Activated T-helper 1 cell treated with anti-CD3 and anti-CD28 coated beads, Interleukin-2, amount 50 U/mL, for 16 hours (primary cell): ENCODE data around the gene MED13L.
"Not testable (repeated sequence)": the region's sequence is repeated elsewhere in the genome, so short reads cannot be mapped to it uniquely, and the experiment has no call there.

Source experiments
- DNase-seq, 2 donors: peaks; one replicate each; pipeline ENCODE4 v3.0.0-alpha.2; 2020; ENCODE audit warnings: low read depth in 1 of 2, low spot score in 1 of 2

MED13L gene

DNA sequence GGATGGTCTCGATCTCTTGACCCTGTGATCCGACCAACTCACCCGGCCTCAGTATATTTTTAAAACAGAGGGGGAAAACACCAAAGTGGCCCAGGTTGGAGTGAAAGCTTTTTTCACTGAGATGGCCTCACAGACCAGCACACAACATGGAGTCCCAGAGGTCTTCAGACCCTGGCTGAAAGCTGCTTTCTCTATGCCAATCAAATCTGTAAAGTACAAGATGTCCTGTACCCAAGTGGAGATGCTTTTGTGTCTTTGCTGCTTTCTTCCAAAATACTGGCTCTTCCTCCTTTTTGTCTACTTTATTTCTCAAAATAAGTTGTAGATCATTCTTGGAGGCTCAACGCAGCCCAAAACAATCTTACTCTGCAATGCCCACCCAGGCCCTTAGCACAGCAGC is 214.8 kb downstream of the MED13L start:
- DNase-seq, result no peak

GRCh38 chr12:116060764-116061163 is 216.7 kb downstream of the MED13L start:
- DNase-seq, result no peak

- DNase-seq, result no peak
Measured at GRCh38 chr12:116059904-116060303, 217.6 kb downstream of the MED13L start.

DNA sequence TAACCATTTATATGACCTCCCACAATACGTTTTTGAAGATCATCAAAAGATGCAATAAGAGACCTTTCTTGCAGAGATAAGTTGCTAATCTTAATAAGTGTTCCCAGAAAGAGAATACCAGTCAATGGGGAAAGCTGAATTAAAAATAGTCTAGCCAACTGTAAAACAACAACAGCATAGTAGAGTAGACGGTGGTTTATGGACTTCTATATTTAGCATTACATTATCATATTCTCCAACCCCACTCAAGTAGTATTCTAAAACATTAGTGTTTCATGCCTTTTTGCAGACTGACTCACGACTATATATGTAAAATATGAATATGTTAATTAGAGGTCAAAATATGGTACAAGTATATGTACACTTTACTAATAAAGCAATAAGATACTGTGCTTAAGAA is 218.9 kb downstream of the MED13L start:
- DNase-seq, result no peak

DNA sequence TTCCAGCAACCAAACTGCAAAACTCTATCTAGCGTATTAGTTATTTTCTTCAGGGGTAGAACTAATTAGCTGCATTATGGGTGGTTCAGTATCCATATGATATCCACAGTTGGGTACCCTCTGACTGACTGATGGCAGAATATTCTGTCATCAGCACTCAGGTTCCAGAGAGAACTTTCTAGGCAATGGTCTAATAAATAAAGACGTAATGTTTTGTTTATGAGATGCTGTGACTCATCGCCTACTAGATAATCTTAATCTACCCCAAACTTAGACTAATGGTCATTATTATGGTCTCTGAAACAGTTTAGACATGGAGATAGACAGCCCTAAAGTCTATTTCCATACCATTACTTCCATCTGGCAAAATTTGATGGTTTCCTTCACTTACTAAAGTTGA is 220.1 kb downstream of the MED13L start:
- no peak for DNase-seq

GRCh38 chr12:116055895-116056607 is 221.4 kb downstream of the MED13L start:
- no peak for DNase-seq

- no peak for DNase-seq
Measured at GRCh38 chr12:116054280-116054679, 223.2 kb downstream of the MED13L start.

DNA sequence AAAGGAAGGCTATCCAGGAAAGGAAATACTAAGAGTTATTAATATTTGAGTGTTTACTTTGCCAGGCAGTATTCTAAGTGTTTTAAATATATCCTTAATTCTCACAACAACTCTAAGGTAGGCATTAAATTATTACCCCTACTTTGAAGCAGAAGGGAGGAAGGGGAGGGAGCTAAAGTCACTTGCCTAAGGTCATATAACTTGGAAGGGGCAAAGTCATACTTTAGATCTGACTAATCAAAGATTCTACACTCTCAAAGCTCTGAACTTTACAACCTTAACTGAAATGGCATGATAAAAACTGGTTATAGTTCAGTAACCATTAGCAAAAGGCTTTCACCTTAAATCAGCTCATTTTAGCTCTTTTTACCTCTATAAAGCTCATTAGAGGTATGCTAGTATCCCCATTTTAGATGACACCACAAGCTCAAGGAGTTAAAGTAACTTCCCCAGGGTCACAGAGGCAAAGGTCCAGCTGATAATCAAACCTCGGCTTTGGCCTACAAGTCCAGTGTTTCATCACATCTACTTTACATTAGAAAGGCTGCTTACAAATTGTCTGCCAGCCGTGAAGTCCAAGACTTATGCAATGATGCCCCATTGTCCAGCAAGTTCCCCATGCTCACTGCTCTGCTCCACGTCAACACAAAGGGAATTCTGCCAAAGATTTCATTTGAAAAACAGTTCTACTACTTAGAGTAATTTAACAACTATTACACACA is 223.9 kb downstream of the MED13L start:
- DNase-seq, result no peak

DNA sequence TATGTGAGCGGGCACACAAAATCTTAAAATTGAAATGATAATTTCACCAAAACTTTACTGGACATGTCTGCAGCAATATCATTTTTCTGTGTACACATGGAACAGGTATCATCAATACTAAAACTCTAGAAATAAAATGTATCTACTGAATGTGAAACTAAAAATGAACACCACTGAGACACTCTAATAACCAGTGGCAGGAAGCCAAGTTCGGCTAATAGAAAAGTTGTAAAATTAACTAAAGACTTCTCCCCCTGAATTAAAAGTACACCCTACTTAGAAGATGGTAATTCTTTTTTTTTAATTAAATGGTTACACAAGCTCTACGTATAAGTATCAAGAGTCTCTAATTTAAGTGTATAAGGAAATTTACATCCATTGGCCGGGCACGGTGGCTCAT is 227.2 kb downstream of the MED13L start:
- no peak for DNase-seq

DNA sequence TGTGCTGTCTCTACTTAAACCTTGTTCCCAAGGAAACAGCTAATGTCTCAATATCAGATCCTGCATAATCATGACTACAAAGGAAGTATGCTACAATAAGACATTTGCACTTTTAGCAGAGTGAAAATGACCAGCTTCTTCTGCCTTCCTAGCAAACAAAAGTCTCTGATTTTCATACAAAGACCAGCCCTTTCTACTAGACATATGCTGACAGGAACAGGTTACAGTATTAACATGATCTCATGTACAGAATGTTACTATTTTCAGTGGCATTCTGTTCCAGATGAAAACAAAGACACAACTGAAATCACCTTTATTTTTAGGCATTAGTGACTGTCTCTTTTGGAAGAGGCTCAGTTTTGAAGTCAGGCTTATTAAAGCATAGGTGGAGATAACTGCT is 228.6 kb downstream of the MED13L start:
- DNase-seq, result no peak

GRCh38 chr12:116046039-116046438 is 231.5 kb downstream of the MED13L start:
- DNase-seq, result no peak

DNA sequence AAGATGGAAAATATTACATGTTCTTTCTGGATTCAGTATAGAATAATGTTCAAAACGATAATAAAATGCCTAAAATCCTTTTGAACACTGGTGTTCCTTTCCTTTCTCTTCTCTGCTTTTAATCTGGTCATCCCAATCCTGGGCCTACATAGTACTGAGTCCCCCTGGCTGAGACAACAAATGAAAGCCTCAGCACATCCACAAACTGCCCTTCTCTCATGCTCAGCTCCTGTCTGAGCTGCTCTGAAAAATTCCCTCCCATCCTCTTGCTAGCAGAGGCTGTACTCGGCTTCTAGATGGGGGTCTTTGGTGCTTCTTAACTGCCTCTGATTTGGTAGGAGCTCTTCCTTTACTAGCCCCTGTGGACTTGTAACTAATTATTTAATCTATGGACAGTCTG is 232.3 kb downstream of the MED13L start:
- no peak for DNase-seq

- no peak for DNase-seq
Measured at GRCh38 chr12:116043659-116044535, 233.6 kb downstream of the MED13L start.

DNA sequence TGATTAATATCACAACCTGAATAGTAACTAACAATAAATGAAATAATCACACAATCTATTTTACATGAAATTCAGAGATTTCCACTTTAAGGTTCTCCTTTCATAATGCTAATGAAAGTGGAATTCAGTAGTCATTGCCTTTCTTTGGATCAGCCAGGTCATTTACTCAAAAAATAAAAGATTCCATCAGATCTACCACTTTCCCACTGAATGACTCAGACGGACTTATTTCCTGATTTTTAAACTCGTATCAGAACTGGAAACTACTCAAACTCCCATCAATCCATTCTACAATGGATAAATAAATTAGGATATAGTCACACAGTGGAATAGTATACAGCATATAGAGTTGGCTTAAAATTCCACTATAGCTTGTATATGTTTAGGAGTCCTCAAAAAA is 237.1 kb downstream of the MED13L start:
- DNase-seq, result no peak

GRCh38 chr12:116039081-116039480 is 238.4 kb downstream of the MED13L start:
- no peak for DNase-seq

- DNase-seq, result no peak
Measured at GRCh38 chr12:116037941-116038837, 239.3 kb downstream of the MED13L start.

GRCh38 chr12:116033765-116034164 is 243.7 kb downstream of the MED13L start:
- DNase-seq, result no peak

DNA sequence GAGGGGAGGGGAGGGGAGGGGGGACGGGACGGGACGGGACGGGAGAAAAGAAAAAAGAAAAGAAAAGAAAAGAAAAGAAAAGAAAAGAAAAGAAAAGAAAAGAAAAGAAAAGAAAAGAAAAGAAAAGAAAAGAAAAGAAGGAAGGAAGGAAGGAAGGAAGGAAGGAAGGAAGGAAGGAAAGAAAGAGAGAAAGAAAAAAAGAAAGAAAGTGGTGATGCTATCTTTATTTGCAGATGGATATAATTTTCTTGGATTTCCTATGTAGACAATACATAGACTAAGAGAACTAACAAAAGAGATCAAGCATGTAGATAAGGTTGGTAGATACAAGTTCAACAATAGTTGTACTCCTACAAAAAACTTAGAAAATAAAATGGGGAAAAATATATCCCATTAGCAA is 245.9 kb downstream of the MED13L start:
- not testable (repeated sequence) for DNase-seq

DNA sequence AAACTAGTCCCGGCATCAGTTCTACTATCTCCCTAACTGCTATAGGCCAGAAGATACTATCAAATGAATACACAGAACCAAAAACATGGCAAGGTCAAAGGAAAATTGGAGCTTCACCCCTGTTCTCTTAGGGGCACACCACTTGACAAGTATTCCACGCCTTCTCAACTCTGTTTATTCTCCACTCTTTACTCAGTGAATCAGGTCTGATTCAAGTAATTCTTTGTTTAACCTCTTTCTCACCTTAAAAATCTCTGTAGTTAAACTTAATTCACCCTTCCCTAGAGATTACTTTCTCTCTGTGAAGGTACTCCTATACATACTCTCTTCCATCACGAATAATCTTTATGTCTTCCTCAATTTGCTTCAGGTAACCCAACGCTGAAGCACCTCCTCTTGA is 248.9 kb downstream of the MED13L start:
- DNase-seq, result no peak

- DNase-seq, result no peak
Measured at GRCh38 chr12:116027551-116027821, 250.0 kb downstream of the MED13L start.
